K562 (cell line): ENCODE data around the gene ACAP2. TPM values are rescaled to one million over a fixed set of nuclear protein-coding genes. Genes with fewer than 3 reads are reported as not detected.

ENCODE experiments used
- ATAC-seq: fragments of 200-7000 bp; cut with Tn5 transposase; 3 replicates; pipeline ENCODE4 v1.9.1; 2020; ENCODE audit warnings: moderate library complexity
- BruUV-seq: library from RNA; stranded (reverse); fragments of 400-500 nt; replicated peaks from 2 replicates; lab custom pipeline; 2021; lab: Mats Ljungman, UMichigan
- CTCF ChIA-PET: fragments of 300-600 bp; formaldehyde crosslinking; extraction: SDS; loops from one replicate; lab custom pipeline; 2021; ENCODE audit warnings: low intra/inter-chr PET ratio; lab: Yijun Ruan, JAX
- POLR2A ChIA-PET: fragments of 300-600, 350-650 bp; sonication (Branson Sonifier 250); formaldehyde crosslinking; extraction: SDS; loops from one replicate; lab custom pipeline; 2021; ENCODE audit warnings: antibody characterized with exemption, inconsistent platforms; lab: Yijun Ruan, JAX
- DNase-seq, 4 experiments: peaks; one replicate each; pipeline versions ENCODE4 v3.0.0 to v3.0.0-alpha.2; 2011 to 2018; ENCODE audit warnings: low spot score in 3 of 4, mixed read lengths in 3 of 4; ENCODE audit errors: extremely low read depth in 1 of 4
- FAIRE-seq: peaks from 2 replicates; lab custom pipeline; 2011; peaks lifted over from hg19 to GRCh38; lab: Jason Lieb, UNC
- H2AFZ ChIP-seq: 2 replicates; pipeline ENCODE4 v1.6.0; 2011; ENCODE audit warnings: low read depth, low read length, control low read depth, inconsistent platforms
- H3K27ac ChIP-seq: fragments of 200-600 bp; 3 replicates; pipeline ENCODE4 v1.8.0; 2011; ENCODE audit warnings: low read depth, mild to moderate bottlenecking, control low read depth, inconsistent platforms, low read length, moderate library complexity, mixed read lengths; ENCODE audit errors: extremely low read depth
- H3K27me3 ChIP-seq, 2 experiments: fragments of 300-600 bp in 1 of 2; 2 replicates in 1 of 2; 3 replicates in 1 of 2; pipeline versions ENCODE4 v1.6.0 to v1.8.0; 2011; ENCODE audit warnings: inconsistent platforms in 2 of 2, low read length in 2 of 2, mild to moderate bottlenecking in 1 of 2, mixed read lengths in 1 of 2, moderate library complexity in 1 of 2; ENCODE audit not compliant: control insufficient read depth in 2 of 2, insufficient read depth in 2 of 2
- H3K36me3 ChIP-seq: fragments of 300-600 bp; 3 replicates; pipeline ENCODE4 v1.8.0; 2011; ENCODE audit warnings: mild to moderate bottlenecking, low read length, inconsistent platforms; ENCODE audit not compliant: control insufficient read depth, insufficient read depth
- H3K4me1 ChIP-seq, 2 experiments: fragments of 200-600 bp in 1 of 2; replicated peaks in 1 of 2; 2 replicates in 1 of 2; 3 replicates in 1 of 2; pipeline versions ENCODE4 v1.5.1 to v1.8.0; 2011; ENCODE audit warnings: inconsistent platforms in 2 of 2, low read length in 2 of 2, mild to moderate bottlenecking in 1 of 2, mixed read lengths in 1 of 2, moderate library complexity in 1 of 2; ENCODE audit not compliant: control insufficient read depth in 2 of 2, insufficient read depth in 2 of 2
- H3K4me2 ChIP-seq: 2 replicates; pipeline ENCODE4 v1.6.1; 2011; ENCODE audit warnings: low read length, control low read depth, inconsistent platforms, mixed read lengths; ENCODE audit not compliant: insufficient read depth
- H3K4me3 ChIP-seq: fragments of 200-600 bp; sonication (generic), shearing (Covaris generic); 2 replicates; pipeline ENCODE4 v1.5.1; 2016; ENCODE audit warnings: control low read depth, inconsistent platforms
- H3K79me2 ChIP-seq: fragments of 200-600 bp; 3 replicates; pipeline ENCODE4 v1.8.0; 2011; ENCODE audit warnings: low read length, inconsistent platforms; ENCODE audit not compliant: control insufficient read depth, insufficient read depth
- H3K9ac ChIP-seq, 2 experiments: 2 replicates each; pipeline versions ENCODE4 v1.6.0 to v1.6.1; 2011; ENCODE audit warnings: low read depth in 2 of 2, low read length in 2 of 2, control low read depth in 1 of 2, inconsistent platforms in 1 of 2, mild to moderate bottlenecking in 1 of 2, mixed read lengths in 1 of 2; ENCODE audit not compliant: insufficient read depth in 1 of 2
- H3K9me1 ChIP-seq: one replicate; pipeline ENCODE4 v1.6.0; 2011; ENCODE audit warnings: inconsistent platforms, mild to moderate bottlenecking, low read length, moderate library complexity; ENCODE audit not compliant: control insufficient read depth, insufficient read depth
- H3K9me3 ChIP-seq: replicated peaks from 2 replicates; pipeline ENCODE4 v1.5.1; 2011; ENCODE audit warnings: low read depth, low read length, inconsistent platforms; ENCODE audit not compliant: control insufficient read depth, insufficient read depth
- H4K20me1 ChIP-seq: replicated peaks from 2 replicates; pipeline ENCODE4 v1.6.1; 2011; ENCODE audit warnings: low read length, inconsistent platforms, mixed read lengths; ENCODE audit not compliant: control insufficient read depth, insufficient read depth
- L3MBTL2 ChIP-seq: fragments of 450-650 bp; IDR thresholded peaks from 2 replicates; pipeline ENCODE4 v1.6.1; 2016; ENCODE audit warnings: mild to moderate bottlenecking, moderate library complexity
- POLR2H ChIP-seq: IDR thresholded peaks from 2 replicates; pipeline ENCODE4 v1.6.1; 2016; ENCODE audit warnings: missing genetic modification characterization, low read depth, mild to moderate bottlenecking, control low read depth, missing compliant biosample characterization, moderate library complexity
- RAD21 ChIP-seq, 2 experiments: fragments of 250-450 bp in 1 of 2; fragments of 450-650 bp in 1 of 2; sonication (Bioruptor Pico) in 1 of 2; formaldehyde crosslinking in 1 of 2; IDR thresholded peaks in 1 of 2; conservative IDR thresholded peaks in 1 of 2; 2 replicates each; pipeline versions ENCODE4 v1.4.0 to v1.8.0; 2020 to 2022; ENCODE audit warnings: mild to moderate bottlenecking in 2 of 2, moderate library complexity in 1 of 2
- ZNF253 ChIP-seq: fragments of 250-450 bp; sonication (Bioruptor Pico); conservative IDR thresholded peaks from 2 replicates; pipeline ENCODE4 v1.6.1; 2021; ENCODE audit warnings: mild to moderate bottlenecking
- WGBS: fragments of 100-300 bp; shearing (Covaris generic); methylation state at CpG from one replicate; pipeline ENCODE4 v1.1.6; 2016; ENCODE audit warnings: low coverage, mixed read lengths; ENCODE audit not compliant: insufficient coverage; ENCODE audit errors: missing lambda C conversion rate; 5-methylcytosine and 5-hydroxymethylcytosine counted together
- in situ Hi-C: fragments of 300-500 bp; cut with MboI; formaldehyde crosslinking; loops from 4 replicates; pipeline ENCODE4 v1.15.0; 2018; ENCODE audit warnings: inconsistent platforms, mixed read lengths
- intact Hi-C: fragments of 100-400 bp; cut with micrococcal nuclease; formaldehyde crosslinking; loops from 2 replicates; pipeline ENCODE4 v1.14.2; 2022
- polyA plus RNA-seq, 8 experiments: library from polyadenylated mRNA; depleted of rRNA in 4 of 8; stranded (reverse) in 5 of 8; unstranded in 3 of 8; fragments of >200 nt; fragmentation: Nextera tagmentation in 2 of 8; fragmentation: Illumina TruSeq in 1 of 8; extraction: Ambion mirVana in 2 of 8; extraction: Trizol in 1 of 8; gene quantifications; 2 replicates each; pipeline versions ENCODE4 v1.2.1 to v1.2.3, GENCODE V29; 2011 to 2014; ENCODE audit warnings: inconsistent platforms in 1 of 8, missing spikeins in 1 of 8
- total RNA-seq, 7 experiments: library from RNA; depleted of rRNA in 6 of 7; stranded (reverse); fragments of >200 nt in 6 of 7; fragmentation: Illumina TruSeq in 2 of 7; extraction: Trizol in 2 of 7; gene quantifications; 2 replicates each; pipeline versions ENCODE4 v1.2.1 to v1.2.3, GENCODE V29; 2011 to 2021; ENCODE audit warnings: low replicate concordance in 1 of 7
- TF ChIP-seq, protein P1 (sequence below), 3 experiments: IDR thresholded peaks in 2 of 3; conservative IDR thresholded peaks in 1 of 3; 2 replicates each; pipeline ENCODE4 v1.5.1; 2011 to 2012; ENCODE audit warnings: low read length in 3 of 3, mild to moderate bottlenecking in 3 of 3, control low read depth in 2 of 3, improper control_type of control experiment in 1 of 3, inconsistent platforms in 1 of 3, low read depth in 1 of 3, mixed read lengths in 1 of 3, moderate library complexity in 1 of 3; ENCODE audit not compliant: insufficient read depth in 2 of 3
- TF ChIP-seq, protein P2 (sequence below): fragments of 450-650 bp; IDR thresholded peaks from 2 replicates; pipeline ENCODE4 v1.6.1; 2016; ENCODE audit warnings: mild to moderate bottlenecking, moderate library complexity
- TF ChIP-seq, protein P3 (sequence below): fragments of 250-450 bp; sonication (Bioruptor Pico); IDR thresholded peaks from 2 replicates; pipeline ENCODE4 v1.9.0; 2021; ENCODE audit warnings: mild to moderate bottlenecking

ACAP2 gene
- total and polyA plus RNA-seq, 9 of the 15 experiments (the other 6 are each of a cell fraction or from before 2014, with no cell fraction given): 10.6 to 52.7 (median 34.4) TPM

DNA sequence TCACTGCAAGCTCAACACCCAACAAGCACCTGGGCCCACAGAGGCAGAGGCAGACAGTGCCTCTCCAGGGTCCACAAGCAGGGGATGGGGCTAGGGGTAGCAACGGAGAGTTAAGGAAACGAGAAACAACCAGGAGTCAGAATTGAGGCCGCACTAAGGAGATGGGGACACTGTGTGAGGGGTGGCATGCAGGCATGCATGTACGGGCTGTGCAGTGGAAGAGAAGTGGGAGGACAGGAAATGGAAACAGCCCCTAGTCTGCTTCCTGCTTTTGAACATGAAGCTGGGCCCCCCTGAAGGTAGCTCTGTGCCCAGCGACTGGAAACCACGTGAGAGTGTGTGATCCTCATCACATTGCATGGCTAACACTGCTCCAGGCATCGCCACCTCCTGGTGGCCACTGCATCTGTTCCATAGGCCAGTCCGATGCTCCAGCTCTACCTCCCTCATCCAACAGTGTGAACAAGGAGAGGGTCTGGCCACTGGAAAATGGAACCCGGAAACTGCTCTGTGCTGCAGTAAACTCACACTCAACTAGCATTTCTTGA lies 215.8 kb downstream of the ACAP2 start:
- H3K27ac ChIP-seq: no peak overlapping the region
- no peaks in the 10 kb centered on the region for H3K27me3 ChIP-seq
- WGBS: 66% methylated on average over 8 of the region's 9 CpGs
- ATAC-seq (peak; percentile 94), FAIRE-seq (no peak), DNase-seq (peak in 2 of 4 experiments; percentile 31)
- H3K36me3 ChIP-seq: peaks cover 13% of the 10 kb centered on the region; the same call in 1 of the 3 replicates
- no peak overlapping the region for H3K9ac ChIP-seq
- in situ Hi-C loops: no loop called here
- no peaks in the 10 kb centered on the region for H4K20me1 ChIP-seq
- no peaks in the 10 kb centered on the region for H3K4me1 ChIP-seq
- intact Hi-C loops: no loop called here
- BruUV-seq: no TSS peak
- no peaks in the 10 kb centered on the region for H3K9me3 ChIP-seq
- no peak overlapping the region for H3K4me3 ChIP-seq
- ChIA-PET POLR2A (interaction anchor here (0.7 to 1.1 kb wide), 4 partner anchors 14 to 58 kb away, joined by 3 read pairs; no protein-coding TSS in a partner anchor), CTCF (no interaction called here)
- H3K79me2 ChIP-seq: no peaks in the 10 kb centered on the region
- no peak overlapping the region; the same call in 1 of the 2 replicates for H2AFZ ChIP-seq
- no peaks in the 10 kb centered on the region for H3K9me1 ChIP-seq
- H3K4me2 ChIP-seq: no peak overlapping the region
- TF ChIP-seq, protein P1, sequence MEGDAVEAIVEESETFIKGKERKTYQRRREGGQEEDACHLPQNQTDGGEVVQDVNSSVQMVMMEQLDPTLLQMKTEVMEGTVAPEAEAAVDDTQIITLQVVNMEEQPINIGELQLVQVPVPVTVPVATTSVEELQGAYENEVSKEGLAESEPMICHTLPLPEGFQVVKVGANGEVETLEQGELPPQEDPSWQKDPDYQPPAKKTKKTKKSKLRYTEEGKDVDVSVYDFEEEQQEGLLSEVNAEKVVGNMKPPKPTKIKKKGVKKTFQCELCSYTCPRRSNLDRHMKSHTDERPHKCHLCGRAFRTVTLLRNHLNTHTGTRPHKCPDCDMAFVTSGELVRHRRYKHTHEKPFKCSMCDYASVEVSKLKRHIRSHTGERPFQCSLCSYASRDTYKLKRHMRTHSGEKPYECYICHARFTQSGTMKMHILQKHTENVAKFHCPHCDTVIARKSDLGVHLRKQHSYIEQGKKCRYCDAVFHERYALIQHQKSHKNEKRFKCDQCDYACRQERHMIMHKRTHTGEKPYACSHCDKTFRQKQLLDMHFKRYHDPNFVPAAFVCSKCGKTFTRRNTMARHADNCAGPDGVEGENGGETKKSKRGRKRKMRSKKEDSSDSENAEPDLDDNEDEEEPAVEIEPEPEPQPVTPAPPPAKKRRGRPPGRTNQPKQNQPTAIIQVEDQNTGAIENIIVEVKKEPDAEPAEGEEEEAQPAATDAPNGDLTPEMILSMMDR (IDR thresholded peaks at IDR 0.05 in 2 of 3, conservative IDR thresholded peaks at IDR 0.05 in 1 of 3; ENCODE audit: insufficient read depth in 2 of 3, low read depth in 1 of 3, low read length in 3 of 3): peak; percentile 49 to 57 (median 53); a peak in 5 of 6 replicates
- TF ChIP-seq L3MBTL2: peak; percentile 30; the same call in 1 of the 2 replicates
- TF ChIP-seq POLR2H (tag): no peak
- no peak for TF ChIP-seq ZNF253 (CRISPR knock-in tag)
- TF ChIP-seq, protein P2, sequence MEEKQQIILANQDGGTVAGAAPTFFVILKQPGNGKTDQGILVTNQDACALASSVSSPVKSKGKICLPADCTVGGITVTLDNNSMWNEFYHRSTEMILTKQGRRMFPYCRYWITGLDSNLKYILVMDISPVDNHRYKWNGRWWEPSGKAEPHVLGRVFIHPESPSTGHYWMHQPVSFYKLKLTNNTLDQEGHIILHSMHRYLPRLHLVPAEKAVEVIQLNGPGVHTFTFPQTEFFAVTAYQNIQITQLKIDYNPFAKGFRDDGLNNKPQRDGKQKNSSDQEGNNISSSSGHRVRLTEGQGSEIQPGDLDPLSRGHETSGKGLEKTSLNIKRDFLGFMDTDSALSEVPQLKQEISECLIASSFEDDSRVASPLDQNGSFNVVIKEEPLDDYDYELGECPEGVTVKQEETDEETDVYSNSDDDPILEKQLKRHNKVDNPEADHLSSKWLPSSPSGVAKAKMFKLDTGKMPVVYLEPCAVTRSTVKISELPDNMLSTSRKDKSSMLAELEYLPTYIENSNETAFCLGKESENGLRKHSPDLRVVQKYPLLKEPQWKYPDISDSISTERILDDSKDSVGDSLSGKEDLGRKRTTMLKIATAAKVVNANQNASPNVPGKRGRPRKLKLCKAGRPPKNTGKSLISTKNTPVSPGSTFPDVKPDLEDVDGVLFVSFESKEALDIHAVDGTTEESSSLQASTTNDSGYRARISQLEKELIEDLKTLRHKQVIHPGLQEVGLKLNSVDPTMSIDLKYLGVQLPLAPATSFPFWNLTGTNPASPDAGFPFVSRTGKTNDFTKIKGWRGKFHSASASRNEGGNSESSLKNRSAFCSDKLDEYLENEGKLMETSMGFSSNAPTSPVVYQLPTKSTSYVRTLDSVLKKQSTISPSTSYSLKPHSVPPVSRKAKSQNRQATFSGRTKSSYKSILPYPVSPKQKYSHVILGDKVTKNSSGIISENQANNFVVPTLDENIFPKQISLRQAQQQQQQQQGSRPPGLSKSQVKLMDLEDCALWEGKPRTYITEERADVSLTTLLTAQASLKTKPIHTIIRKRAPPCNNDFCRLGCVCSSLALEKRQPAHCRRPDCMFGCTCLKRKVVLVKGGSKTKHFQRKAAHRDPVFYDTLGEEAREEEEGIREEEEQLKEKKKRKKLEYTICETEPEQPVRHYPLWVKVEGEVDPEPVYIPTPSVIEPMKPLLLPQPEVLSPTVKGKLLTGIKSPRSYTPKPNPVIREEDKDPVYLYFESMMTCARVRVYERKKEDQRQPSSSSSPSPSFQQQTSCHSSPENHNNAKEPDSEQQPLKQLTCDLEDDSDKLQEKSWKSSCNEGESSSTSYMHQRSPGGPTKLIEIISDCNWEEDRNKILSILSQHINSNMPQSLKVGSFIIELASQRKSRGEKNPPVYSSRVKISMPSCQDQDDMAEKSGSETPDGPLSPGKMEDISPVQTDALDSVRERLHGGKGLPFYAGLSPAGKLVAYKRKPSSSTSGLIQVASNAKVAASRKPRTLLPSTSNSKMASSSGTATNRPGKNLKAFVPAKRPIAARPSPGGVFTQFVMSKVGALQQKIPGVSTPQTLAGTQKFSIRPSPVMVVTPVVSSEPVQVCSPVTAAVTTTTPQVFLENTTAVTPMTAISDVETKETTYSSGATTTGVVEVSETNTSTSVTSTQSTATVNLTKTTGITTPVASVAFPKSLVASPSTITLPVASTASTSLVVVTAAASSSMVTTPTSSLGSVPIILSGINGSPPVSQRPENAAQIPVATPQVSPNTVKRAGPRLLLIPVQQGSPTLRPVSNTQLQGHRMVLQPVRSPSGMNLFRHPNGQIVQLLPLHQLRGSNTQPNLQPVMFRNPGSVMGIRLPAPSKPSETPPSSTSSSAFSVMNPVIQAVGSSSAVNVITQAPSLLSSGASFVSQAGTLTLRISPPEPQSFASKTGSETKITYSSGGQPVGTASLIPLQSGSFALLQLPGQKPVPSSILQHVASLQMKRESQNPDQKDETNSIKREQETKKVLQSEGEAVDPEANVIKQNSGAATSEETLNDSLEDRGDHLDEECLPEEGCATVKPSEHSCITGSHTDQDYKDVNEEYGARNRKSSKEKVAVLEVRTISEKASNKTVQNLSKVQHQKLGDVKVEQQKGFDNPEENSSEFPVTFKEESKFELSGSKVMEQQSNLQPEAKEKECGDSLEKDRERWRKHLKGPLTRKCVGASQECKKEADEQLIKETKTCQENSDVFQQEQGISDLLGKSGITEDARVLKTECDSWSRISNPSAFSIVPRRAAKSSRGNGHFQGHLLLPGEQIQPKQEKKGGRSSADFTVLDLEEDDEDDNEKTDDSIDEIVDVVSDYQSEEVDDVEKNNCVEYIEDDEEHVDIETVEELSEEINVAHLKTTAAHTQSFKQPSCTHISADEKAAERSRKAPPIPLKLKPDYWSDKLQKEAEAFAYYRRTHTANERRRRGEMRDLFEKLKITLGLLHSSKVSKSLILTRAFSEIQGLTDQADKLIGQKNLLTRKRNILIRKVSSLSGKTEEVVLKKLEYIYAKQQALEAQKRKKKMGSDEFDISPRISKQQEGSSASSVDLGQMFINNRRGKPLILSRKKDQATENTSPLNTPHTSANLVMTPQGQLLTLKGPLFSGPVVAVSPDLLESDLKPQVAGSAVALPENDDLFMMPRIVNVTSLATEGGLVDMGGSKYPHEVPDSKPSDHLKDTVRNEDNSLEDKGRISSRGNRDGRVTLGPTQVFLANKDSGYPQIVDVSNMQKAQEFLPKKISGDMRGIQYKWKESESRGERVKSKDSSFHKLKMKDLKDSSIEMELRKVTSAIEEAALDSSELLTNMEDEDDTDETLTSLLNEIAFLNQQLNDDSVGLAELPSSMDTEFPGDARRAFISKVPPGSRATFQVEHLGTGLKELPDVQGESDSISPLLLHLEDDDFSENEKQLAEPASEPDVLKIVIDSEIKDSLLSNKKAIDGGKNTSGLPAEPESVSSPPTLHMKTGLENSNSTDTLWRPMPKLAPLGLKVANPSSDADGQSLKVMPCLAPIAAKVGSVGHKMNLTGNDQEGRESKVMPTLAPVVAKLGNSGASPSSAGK: peak; percentile 25; the same call in 1 of the 2 replicates
- TF ChIP-seq, protein P3, sequence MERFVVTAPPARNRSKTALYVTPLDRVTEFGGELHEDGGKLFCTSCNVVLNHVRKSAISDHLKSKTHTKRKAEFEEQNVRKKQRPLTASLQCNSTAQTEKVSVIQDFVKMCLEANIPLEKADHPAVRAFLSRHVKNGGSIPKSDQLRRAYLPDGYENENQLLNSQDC (CRISPR knock-in tag): no peak
- TF ChIP-seq RAD21 (CRISPR knock-in tag; conservative IDR thresholded peaks at IDR 0.05 in 1 of 2, IDR thresholded peaks at IDR 0.05 in 1 of 2): peak in 1 of 2 experiments; percentile 61; a peak in 2 of 4 replicates
